Measurements from ENCODE around the gene CCL26.
"Not testable (repeated sequence)": the region's sequence is repeated elsewhere in the genome, so short reads cannot be mapped to it uniquely, and the experiment has no call there.

Gene CCL26

GRCh38 chr7:75802552-75802821 lies 30.5 kb upstream of the CCL26 start:
- H3K4me1 Mint-ChIP-seq = no peaks in the 10 kb centered on the region

GRCh38 chr7:75798770-75799169 lies 26.8 kb upstream of the CCL26 start:
- Mint-ChIP-seq H3K36me3 (ENCODE audit: low read depth) (no peaks in the 10 kb centered on the region), H3K4me1 (no peaks in the 10 kb centered on the region), H3K27me3 (ENCODE audit: low read depth) (peaks cover 7% of the 10 kb centered on the region), H3K9me3 (no peaks in the 10 kb centered on the region), H3K4me3 (no peak overlapping the region), H3K27ac (no peak overlapping the region)
- TF ChIP-seq CTCF (IDR thresholded peaks at IDR 0.05; ENCODE audit: unreplicated experiment in 3 of 3) = no peak

More at GRCh38 chr7:75802552-75802821, 30.5 kb upstream of the CCL26 start:
- no peaks in the 10 kb centered on the region for H3K36me3 Mint-ChIP-seq (ENCODE audit: low read depth)
- H3K27me3 Mint-ChIP-seq (ENCODE audit: low read depth) = peaks cover 3% of the 10 kb centered on the region
- no peak overlapping the region for H3K27ac Mint-ChIP-seq
- H3K4me3 Mint-ChIP-seq = no peak overlapping the region
- H3K9me3 Mint-ChIP-seq = peaks cover 11% of the 10 kb centered on the region
- no peak for TF ChIP-seq CTCF (IDR thresholded peaks at IDR 0.05; ENCODE audit: unreplicated experiment in 3 of 3)

DNA sequence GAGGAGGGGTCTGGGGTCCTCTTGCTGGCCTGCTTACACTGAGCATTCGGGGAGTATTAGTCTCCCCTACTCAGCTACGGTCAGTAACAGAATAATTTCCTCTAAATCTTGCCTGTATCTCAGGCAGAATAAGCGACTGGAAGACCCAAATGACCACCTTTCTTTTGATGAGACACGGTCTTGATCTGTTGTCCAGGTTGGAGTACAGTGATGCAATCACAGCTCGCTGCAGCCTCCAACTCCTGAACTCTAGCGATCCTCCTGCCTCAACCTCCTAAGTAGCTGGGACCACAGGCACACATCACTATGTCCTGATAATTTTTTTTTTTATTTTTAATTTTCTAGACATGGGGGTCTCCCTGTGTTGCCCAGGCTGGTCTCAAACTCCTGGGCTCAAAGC lies 24.4 kb upstream of the CCL26 start:
- no peak overlapping the region for H3K4me3 Mint-ChIP-seq
- H3K4me1 Mint-ChIP-seq = no peaks in the 10 kb centered on the region
- no peaks in the 10 kb centered on the region for H3K9me3 Mint-ChIP-seq
- H3K27me3 Mint-ChIP-seq (ENCODE audit: low read depth) = peaks cover 7% of the 10 kb centered on the region
- no peak overlapping the region for H3K27ac Mint-ChIP-seq
- no peaks in the 10 kb centered on the region for H3K36me3 Mint-ChIP-seq (ENCODE audit: low read depth)
- no peak for TF ChIP-seq CTCF (IDR thresholded peaks at IDR 0.05; ENCODE audit: unreplicated experiment in 3 of 3)

- Mint-ChIP-seq H3K4me3 (no peak overlapping the region), H3K27ac (no peak overlapping the region), H3K9me3 (no peaks in the 10 kb centered on the region)
Measured at GRCh38 chr7:75795831-75796285, 23.8 kb upstream of the CCL26 start.

DNA sequence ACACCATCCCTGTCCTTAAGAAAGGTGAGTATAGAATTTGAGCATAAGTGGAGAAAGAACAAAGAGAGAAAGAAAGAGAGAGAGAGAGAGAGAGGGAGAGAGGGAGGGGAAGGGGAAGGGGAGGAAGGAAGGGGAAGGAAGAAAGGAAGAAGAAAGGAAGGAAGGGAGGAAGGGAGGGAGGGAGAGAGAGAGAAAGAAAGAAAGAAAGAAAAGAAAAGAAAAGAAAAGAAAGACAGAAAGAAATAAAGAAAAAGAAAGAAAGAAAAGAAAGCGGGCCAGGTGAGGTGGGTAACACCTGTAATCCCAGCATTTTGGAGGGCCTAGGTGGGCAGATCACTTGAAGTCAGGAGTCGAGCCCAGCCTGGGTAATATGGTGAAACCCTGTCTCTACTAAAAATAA lies 21.7 kb upstream of the CCL26 start:
- peaks cover 7% of the 10 kb centered on the region for H3K4me1 Mint-ChIP-seq
- no peak overlapping the region for H3K4me3 Mint-ChIP-seq
- peaks cover 4% of the 10 kb centered on the region for H3K27me3 Mint-ChIP-seq (ENCODE audit: low read depth)
- no peaks in the 10 kb centered on the region for H3K9me3 Mint-ChIP-seq
- TF ChIP-seq CTCF (IDR thresholded peaks at IDR 0.05; ENCODE audit: unreplicated experiment in 3 of 3) = no peak
- H3K27ac Mint-ChIP-seq = no peak overlapping the region
- H3K36me3 Mint-ChIP-seq (ENCODE audit: low read depth) = no peaks in the 10 kb centered on the region

More at GRCh38 chr7:75795831-75796285, 23.8 kb upstream of the CCL26 start:
- no peak for TF ChIP-seq CTCF (IDR thresholded peaks at IDR 0.05; ENCODE audit: unreplicated experiment in 3 of 3)
- Mint-ChIP-seq H3K4me1 (no peaks in the 10 kb centered on the region), H3K36me3 (ENCODE audit: low read depth) (no peaks in the 10 kb centered on the region), H3K27me3 (ENCODE audit: low read depth) (peaks cover 7% of the 10 kb centered on the region)

- not testable (repeated sequence) for H3K36me3 Mint-ChIP-seq (ENCODE audit: low read depth); H3K27ac Mint-ChIP-seq; H3K9me3 Mint-ChIP-seq; H3K27me3 Mint-ChIP-seq (ENCODE audit: low read depth); H3K4me1 Mint-ChIP-seq; H3K4me3 Mint-ChIP-seq
Measured at GRCh38 chr7:75792567-75792966, 20.6 kb upstream of the CCL26 start.

Data from nephron (organoid).